HFFc6 (cell line): ENCODE data around the gene IL2RA. TPM values are rescaled to one million over a fixed set of nuclear protein-coding genes. Genes with fewer than 3 reads are reported as not detected.
A peak's percentile ranks its signal among the peaks of the same experiment; 100 is the strongest.

Experiments
- DNase-seq: peaks from one replicate; pipeline ENCODE4 v3.0.0-alpha.2; 2018
- H3K27ac Mint-ChIP-seq: 2 replicates; pipeline ENCODE4 v1.8.0; 2020; ENCODE audit warnings: mild to moderate bottlenecking, mixed read lengths
- H3K27me3 Mint-ChIP-seq: 2 replicates; pipeline ENCODE4 v1.8.0; 2021; ENCODE audit warnings: mild to moderate bottlenecking, moderate library complexity, mixed read lengths; ENCODE audit not compliant: insufficient read depth
- H3K36me3 Mint-ChIP-seq: 2 replicates; pipeline ENCODE4 v1.8.0; 2021; ENCODE audit warnings: low read depth, mixed read lengths
- H3K4me1 Mint-ChIP-seq: 2 replicates; pipeline ENCODE4 v1.8.0; 2020; ENCODE audit warnings: low read depth, mixed read lengths
- H3K4me3 Mint-ChIP-seq: 2 replicates; pipeline ENCODE4 v1.8.0; 2020; ENCODE audit warnings: mild to moderate bottlenecking, moderate library complexity, mixed read lengths
- H3K9me3 Mint-ChIP-seq: 2 replicates; pipeline ENCODE4 v1.8.0; 2020; ENCODE audit warnings: mild to moderate bottlenecking, mixed read lengths
- CTCF ChIP-seq: fragments of 200-600 bp; sonication (generic); IDR thresholded peaks from 2 replicates; pipeline ENCODE4 v1.5.0; 2021; ENCODE audit warnings: antibody characterized with exemption, mild to moderate bottlenecking
- total RNA-seq, 6 experiments: library from RNA; stranded (reverse); fragmentation: NEBNext Ultra II Directional; extraction: Animal tissue kit (Norgen Biotek cat#: 25700); gene quantifications; 2 replicates in 1 of 6; 3 replicates in 5 of 6; pipeline ENCODE4 v1.2.3, GENCODE V29; 2021

IL2RA gene
- total RNA-seq, 6 experiments from 2014 or later, result not detected

GRCh38 chr10:6037422-6037821 is 24.7 kb downstream of the IL2RA start:
- peaks cover 32% of the 10 kb centered on the region for H3K27me3 Mint-ChIP-seq
- no peak for TF ChIP-seq CTCF
- H3K9me3 Mint-ChIP-seq, result no peaks in the 10 kb centered on the region
- H3K4me3 Mint-ChIP-seq, result no peak overlapping the region
- no peaks in the 10 kb centered on the region for H3K36me3 Mint-ChIP-seq
- peaks cover 8% of the 10 kb centered on the region; the same call in 1 of the 2 replicates for H3K4me1 Mint-ChIP-seq
- DNase-seq, result no peak
- H3K27ac Mint-ChIP-seq, result no peak overlapping the region

- DNase-seq, result no peak
- no peak for TF ChIP-seq CTCF
- H3K9me3 Mint-ChIP-seq, result no peaks in the 10 kb centered on the region
- H3K4me3 Mint-ChIP-seq, result no peak overlapping the region
- peaks cover 32% of the 10 kb centered on the region for H3K27me3 Mint-ChIP-seq
- no peaks in the 10 kb centered on the region for H3K36me3 Mint-ChIP-seq
- H3K4me1 Mint-ChIP-seq, result peaks cover 8% of the 10 kb centered on the region; the same call in 1 of the 2 replicates
- no peak overlapping the region for H3K27ac Mint-ChIP-seq
Observed at GRCh38 chr10:6036861-6037321, 25.3 kb downstream of the IL2RA start.

GRCh38 chr10:6035931-6036575 is 26.1 kb downstream of the IL2RA start:
- Mint-ChIP-seq H3K36me3 (0 out of 2 replicates have a peak, but pooled peaks cover under 1% of the 10 kb centered on the region), H3K9me3 (peaks cover under 1% of the 10 kb centered on the region), H3K27me3 (peaks cover 32% of the 10 kb centered on the region), H3K4me1 (peaks cover 8% of the 10 kb centered on the region; the same call in 1 of the 2 replicates), H3K4me3 (no peak overlapping the region), H3K27ac (no peak overlapping the region)
- no peak for DNase-seq
- TF ChIP-seq CTCF, result no peak

- Mint-ChIP-seq H3K27me3 (peaks cover 32% of the 10 kb centered on the region), H3K4me3 (no peak overlapping the region), H3K4me1 (peaks cover 8% of the 10 kb centered on the region; the same call in 1 of the 2 replicates), H3K27ac (no peak overlapping the region), H3K36me3 (peaks cover 8% of the 10 kb centered on the region), H3K9me3 (peaks cover 8% of the 10 kb centered on the region)
- DNase-seq, result no peak
- no peak for TF ChIP-seq CTCF
Observed at GRCh38 chr10:6035101-6035834, 26.9 kb downstream of the IL2RA start.

GRCh38 chr10:6034371-6034770 is 27.8 kb downstream of the IL2RA start:
- TF ChIP-seq CTCF, result no peak
- Mint-ChIP-seq H3K9me3 (peaks cover 14% of the 10 kb centered on the region), H3K4me1 (peaks cover 8% of the 10 kb centered on the region; the same call in 1 of the 2 replicates), H3K27ac (peak overlapping the region; percentile 7; the same call in 1 of the 2 replicates), H3K36me3 (peaks cover 12% of the 10 kb centered on the region), H3K4me3 (no peak overlapping the region), H3K27me3 (peaks cover 28% of the 10 kb centered on the region)
- no peak for DNase-seq
